GM18498 (cell line): ENCODE data around the gene MMP17.
"Not testable (repeated sequence)": the region's sequence is repeated elsewhere in the genome, so short reads cannot be mapped to it uniquely, and the experiment has no call there.

Experiments used
- ATAC-seq: cut with Tn5 transposase; IDR thresholded peaks from one replicate; pipeline ENCODE4 v1.9.1; 2021; ENCODE audit warnings: mild to moderate bottlenecking, moderate library complexity; ENCODE audit not compliant: unreplicated experiment

MMP17 gene

GRCh38 chr12:131799828-131800593, 28.2 kb upstream of the MMP17 start:
- no peak for ATAC-seq

GRCh38 chr12:131800594-131801135, 27.5 kb upstream of the MMP17 start:
- no peak for ATAC-seq

- no peak for ATAC-seq
Observed at GRCh38 chr12:131801254-131801866, 26.8 kb upstream of the MMP17 start.

GRCh38 chr12:131803961-131804521, 24.2 kb upstream of the MMP17 start:
- ATAC-seq = no peak

GRCh38 chr12:131805421-131805820, 22.8 kb upstream of the MMP17 start:
- no peak for ATAC-seq

GRCh38 chr12:131806674-131807073, 21.5 kb upstream of the MMP17 start:
- ATAC-seq = no peak

- no peak for ATAC-seq
Observed at GRCh38 chr12:131808744-131809371, 19.3 kb upstream of the MMP17 start.

- ATAC-seq = not testable (repeated sequence)
Observed at GRCh38 chr12:131809476-131810254, 18.5 kb upstream of the MMP17 start.

- no peak for ATAC-seq
Observed at GRCh38 chr12:131810726-131811125, 17.5 kb upstream of the MMP17 start.

GRCh38 chr12:131815131-131815530, 13.1 kb upstream of the MMP17 start:
- no peak for ATAC-seq

- no peak for ATAC-seq
Observed at GRCh38 chr12:131816495-131816894, 11.7 kb upstream of the MMP17 start.

GRCh38 chr12:131817241-131817640, 11.0 kb upstream of the MMP17 start:
- no peak for ATAC-seq

- no peak for ATAC-seq
Observed at GRCh38 chr12:131818821-131819585, 9.2 kb upstream of the MMP17 start.

- ATAC-seq = no peak
Observed at GRCh38 chr12:131824450-131824849, 3.7 kb upstream of the MMP17 start.

GRCh38 chr12:131825146-131825892, 2.9 kb upstream of the MMP17 start:
- ATAC-seq = no peak

- ATAC-seq = no peak
Observed at GRCh38 chr12:131826097-131826928, 1.9 kb upstream of the MMP17 start.

- peak; percentile 46 for ATAC-seq
Observed at GRCh38 chr12:131828671-131829355, 620 bp downstream of the MMP17 start.

- no peak for ATAC-seq
Observed at GRCh38 chr12:131829356-131829747, 1.2 kb downstream of the MMP17 start.
